HG03565 (cell line): ENCODE measurements around the gene GGNBP2.
"Not testable (repeated sequence)": the region's sequence is repeated elsewhere in the genome, so short reads cannot be mapped to it uniquely, and the experiment has no call there.

Experiments used
- ATAC-seq: cut with Tn5 transposase; IDR thresholded peaks from one replicate; pipeline ENCODE4 v1.9.1; 2021; ENCODE audit warnings: mild to moderate bottlenecking, moderate library complexity; ENCODE audit not compliant: unreplicated experiment

The GGNBP2 gene

DNA sequence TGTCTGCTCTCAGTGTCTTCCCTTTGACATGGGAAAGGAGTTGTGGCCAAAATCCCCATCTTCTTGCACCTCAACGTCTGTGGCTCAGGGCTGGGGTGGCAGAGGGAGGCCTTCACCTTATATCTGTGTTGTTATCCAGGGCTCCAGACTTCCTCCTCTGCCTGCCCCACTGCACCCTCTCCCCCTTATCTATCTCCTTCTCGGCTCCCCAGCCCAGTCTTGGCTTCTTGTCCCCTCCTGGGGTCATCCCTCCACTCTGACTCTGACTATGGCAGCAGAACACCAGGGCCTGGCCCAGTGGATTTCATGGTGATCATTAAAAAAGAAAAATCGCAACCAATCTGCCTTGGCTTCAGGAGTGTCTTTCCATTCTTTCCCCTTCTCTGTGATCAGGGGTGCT lies 55.7 kb downstream of the GGNBP2 start:
- no peak for ATAC-seq

DNA sequence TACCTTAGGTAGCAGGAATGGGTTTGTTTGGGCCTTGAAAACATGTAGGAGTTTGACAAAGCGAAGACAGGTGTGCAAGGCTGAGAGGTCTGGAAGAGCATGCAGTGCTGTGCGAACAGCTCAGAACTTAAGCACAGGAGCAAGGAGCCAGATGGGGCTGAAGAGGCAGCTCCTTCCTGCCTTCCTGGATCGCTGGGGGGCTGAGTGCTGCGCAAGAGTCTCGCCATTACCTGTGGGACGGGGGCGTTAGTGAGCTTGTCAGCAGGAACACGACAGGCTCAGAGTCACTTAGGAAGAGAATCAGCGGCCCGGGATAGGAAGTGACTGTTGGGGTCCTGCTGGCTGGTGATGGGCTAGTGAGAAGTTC lies 56.2 kb downstream of the GGNBP2 start:
- no peak for ATAC-seq

DNA sequence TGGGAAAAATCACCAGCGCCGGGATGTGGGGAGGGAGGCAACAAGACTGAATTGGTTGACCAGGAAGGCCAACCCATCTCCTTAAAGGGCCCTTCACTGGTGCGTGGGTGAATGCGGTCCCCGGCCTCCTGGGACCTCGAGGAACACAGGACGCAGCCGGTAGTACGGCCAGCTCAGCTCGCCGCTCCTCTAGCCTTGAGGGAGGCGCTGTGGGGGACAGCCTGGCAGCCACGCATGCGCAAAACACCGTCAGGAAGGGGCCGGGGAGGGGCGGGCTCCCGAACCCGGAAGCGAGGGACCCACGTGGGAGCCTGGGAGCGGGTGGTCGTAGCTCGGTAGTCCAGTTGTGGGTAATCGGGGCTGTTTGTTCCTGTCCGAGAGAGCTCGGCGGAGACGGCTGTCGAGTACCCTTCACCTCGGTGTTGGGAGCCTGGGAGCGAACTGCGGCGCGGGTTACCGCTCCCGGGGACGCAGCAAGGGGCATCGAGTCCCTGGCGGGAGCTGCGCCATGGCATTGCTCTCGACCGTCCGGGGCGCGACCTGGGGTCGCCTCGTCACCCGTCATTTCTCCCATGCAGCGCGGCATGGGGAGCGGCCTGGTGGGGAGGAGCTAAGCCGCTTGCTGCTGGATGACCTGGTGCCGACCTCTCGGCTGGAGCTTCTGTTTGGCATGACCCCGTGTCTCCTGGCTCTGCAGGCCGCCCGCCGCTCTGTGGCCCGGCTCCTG lies 56.7 kb downstream of the GGNBP2 start, which contains the start of gene MRM1:
Gene MRM1, plus strand, starts transcription at position 281 of the 727 bp plus-strand sequence. Its CDS starts 228 bp downstream, at position 509.
- peak; percentile 64 for ATAC-seq

DNA sequence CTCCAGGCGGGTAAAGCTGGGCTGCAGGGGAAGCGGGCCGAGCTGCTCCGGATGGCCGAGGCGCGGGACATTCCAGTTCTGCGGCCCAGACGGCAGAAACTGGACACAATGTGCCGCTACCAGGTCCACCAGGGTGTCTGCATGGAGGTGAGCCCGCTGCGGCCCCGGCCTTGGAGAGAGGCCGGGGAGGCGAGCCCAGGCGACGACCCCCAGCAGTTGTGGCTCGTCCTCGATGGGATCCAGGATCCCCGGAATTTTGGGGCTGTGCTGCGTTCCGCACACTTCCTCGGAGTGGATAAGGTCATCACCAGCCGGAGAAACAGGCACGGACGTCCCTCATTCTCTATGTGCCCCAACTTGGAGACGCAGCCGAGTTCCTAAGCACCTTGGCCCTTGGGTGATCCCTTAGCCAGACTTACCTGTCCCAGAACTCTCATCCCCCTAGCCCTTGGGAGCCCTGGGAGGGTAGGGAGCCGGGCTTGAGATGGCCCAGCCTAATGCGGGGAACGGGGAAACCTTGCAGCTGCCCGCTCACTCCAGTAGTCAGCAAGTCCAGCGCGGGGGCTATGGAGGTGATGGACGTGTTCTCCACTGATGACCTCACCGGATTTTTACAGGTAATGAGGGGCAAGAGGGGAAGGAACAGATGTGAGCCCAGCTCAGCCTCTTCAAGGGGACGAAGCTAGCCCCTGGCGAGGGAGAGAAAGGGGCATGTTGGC lies 57.5 kb downstream of the GGNBP2 start:
- peak; percentile 11 for ATAC-seq

DNA sequence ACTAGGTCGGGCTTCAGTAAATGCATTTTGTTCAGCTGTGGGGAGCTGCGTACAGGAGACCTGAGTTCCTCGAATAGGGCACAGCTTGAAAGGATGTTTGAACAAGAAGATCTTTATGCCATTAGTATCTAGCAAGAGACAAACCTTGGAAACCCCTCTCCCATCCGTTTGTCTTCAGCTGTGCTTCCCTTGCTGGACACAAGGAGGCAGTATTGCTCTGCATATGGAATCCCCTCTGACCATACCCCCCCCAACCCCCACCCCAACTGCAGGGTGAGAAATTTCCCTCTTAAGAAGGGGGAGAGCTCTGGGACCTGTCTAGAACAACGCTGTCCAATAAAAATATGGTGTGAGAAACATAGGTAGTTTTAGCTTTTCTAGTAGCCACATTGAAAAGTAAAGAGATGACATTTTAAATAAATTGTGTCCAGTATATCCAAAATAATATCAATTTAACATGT lies 58.2 kb downstream of the GGNBP2 start:
- no peak for ATAC-seq

DNA sequence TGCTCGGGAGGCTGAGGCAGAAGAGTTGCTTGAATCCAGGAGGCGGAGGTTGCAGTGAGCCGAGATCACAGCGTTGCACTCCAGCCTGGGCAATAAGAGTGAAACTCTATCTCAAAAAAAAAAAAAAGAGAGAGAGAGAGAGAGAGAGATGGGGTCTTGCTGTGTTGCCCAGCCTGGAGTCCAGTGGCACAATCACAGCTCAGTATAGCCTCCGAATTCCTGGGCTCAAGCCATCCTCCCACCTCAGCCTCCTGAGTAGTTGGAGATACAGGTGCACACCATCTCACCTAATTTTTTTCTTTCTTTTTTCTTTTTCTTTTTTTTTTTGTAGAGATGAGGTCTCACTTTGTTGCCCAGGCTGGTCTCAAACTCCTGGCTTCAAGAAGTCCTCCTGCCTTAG lies 60.3 kb downstream of the GGNBP2 start:
- ATAC-seq = not testable (repeated sequence)

DNA sequence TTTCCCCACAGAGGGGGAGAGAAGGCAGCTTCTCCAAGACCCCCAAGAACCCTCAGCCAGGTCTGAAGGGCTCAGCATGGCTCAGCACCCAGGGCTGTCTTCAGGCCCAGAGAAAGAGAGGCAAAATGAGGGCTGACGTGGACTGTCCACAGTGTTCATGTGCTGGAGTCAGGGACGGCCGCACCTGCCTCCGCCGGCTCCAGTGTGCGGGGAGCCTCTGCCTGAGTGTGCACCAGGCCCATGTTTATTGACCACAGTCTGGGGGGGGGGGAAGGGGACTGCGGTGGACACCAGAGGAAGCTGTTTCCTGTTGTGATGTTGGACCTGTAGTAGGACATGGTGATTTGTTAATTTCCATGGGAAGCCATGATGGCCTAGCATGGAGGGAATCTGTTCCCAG lies 63.6 kb downstream of the GGNBP2 start:
- ATAC-seq = no peak

DNA sequence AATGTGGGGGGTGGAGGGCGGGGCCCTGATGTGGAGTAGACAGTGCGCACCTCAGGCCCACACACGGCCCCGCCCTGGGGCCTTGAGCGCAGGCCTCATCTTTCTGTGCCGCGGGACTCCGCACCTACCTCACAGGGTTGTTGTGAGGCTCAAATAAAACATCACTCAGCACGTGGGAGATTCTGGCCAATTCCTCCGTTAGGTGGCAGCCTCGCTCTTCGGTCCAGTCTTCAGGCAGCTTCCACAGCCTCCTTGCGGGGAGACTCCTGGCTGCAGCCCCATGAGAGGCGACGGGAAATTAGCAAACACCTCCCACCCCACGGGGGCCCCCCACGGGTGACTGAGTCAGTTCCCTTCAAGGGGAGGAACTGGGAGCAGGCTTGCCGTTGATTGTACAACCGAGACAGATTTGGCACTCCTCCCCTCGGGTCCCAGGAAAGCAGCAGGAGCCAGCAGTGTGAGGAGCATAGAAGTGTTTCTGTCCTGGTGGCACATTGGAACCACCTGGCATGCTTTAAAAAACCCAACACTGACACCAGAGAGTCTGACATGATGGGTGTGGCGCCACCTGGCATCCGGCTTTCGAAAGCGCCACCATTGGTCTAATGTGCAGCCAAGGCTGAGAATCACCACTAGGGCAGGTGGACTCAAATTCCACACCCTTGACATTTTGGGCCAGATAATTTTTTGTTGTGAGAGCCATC lies 64.2 kb downstream of the GGNBP2 start:
- no peak for ATAC-seq

DNA sequence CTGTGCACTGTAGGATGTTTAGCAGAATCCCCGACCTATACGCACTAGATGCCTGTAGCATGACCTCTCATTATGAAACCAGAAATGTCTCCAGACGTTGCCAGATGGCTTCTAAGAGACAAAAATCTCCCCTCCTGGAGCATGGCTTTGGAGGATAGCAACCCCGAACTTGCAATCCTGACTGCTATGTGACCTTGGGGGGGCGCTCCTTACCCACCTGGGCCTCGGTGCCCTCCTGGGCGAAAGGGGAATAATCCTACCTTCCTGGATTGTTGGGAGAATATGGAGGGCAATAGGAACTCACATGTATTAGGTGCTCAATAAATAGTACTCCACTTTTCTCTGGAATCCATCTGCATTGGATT lies 64.8 kb downstream of the GGNBP2 start:
- no peak for ATAC-seq

DNA sequence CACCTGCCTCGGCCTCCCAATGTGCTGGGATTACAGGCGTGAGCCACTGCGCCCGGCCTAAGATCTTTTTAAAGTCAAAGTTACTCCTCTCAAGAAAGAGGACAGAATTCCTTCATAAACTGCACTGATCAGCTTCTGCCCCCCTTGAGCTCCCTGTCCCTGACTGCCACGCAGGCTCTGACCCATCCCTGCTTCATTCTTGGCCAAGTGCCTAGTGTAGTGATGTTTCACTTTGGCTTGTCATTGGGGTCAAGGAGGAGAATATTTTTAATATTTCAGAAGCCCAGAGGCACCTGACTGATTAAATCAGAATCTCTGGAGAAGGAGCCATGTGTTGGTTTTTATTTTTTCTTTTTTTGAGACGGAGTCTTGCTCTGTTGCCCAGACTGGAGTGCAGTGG lies 65.8 kb downstream of the GGNBP2 start:
- no peak for ATAC-seq

DNA sequence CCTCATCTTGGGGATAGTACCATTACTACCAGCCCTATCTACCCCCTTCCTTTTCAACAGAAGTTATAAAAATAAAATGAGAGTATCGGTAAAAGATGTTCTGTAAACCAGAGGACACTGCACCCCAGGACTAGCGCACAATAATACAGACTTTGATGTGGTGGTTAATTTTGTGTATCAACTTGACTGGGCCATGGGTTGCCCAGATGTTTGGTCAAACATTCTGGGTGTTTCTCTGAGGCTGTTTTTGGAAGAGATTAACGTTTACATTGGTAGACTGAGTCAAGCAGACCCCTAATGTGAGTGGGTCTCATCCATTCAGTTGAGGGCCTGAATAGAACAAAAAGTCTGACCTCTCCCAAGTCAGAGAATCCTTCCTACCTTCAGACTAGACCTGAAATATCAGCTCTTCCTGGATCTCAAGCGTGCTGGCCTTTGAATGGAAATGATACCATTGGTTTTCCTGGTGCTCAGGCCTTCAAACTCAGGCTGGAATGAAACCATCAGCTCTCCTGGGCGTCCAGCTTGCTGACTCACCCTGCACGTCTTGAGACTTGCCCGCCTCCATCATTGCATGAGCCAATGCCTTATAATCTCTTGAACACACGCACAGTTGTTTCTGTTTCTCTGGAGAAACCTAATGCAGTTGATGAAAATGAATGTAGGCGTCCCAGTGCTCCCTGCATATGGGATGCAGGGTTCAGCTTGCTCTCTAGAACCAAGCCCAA lies 66.8 kb downstream of the GGNBP2 start:
- ATAC-seq = no peak

DNA sequence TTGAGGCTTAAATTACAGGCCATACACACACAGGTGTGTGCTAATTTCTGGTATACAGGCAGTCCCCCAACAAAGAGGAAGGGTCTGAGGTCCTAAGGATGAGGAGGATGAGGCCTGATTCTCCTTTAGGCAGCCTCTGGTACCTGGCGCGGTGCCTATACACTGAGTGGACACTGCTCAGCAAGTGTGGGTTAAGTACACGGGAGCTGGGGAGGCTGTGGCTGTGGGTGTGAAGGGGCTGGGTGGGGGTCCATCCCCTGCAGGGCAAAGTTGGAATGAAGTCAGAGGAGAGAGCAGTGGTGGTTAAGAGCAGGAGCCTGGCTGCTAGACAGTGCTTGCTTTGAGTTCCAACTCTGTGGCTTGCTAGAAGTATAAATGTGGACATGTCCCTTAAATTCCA lies 67.6 kb downstream of the GGNBP2 start:
- ATAC-seq = no peak

DNA sequence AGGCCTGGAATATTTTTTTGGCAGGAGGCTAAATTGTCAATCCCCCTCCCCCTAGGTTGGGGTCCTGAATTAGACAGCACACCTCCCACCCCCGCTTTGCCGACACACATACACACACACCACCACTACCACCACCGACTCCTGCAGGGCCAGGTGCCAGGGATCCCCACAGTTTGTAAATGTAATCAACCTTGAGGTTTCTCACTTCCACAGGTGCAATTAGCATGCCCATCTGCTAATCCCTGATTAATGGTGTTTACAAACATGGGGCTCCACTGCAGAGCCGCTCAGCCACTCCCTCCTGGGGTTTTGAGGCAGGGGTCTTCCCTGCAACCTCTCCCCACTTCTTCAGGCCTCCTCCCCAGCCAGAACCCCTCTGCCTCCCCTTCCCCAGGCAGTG lies 68.4 kb downstream of the GGNBP2 start:
- no peak for ATAC-seq

DNA sequence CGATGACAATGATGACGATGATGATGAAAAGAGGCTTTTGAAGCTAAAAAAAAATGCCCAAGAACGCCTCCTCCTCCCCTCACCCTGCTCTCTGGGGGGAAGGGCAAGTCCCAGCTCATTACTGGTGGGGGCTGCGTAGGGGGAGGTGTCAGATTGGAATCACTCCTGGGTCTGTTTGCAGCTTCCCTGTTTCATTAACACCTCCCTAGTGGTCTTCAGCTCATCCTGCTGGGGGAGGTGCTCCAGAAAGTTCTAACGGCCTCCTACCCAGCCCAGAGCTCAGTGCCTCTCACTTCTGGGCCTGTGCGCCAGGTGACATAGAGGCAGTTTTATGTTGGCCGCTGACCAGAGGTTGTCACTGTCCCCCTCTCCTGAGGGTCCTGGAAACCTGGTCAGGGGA lies 69.4 kb downstream of the GGNBP2 start:
- ATAC-seq = no peak

DNA sequence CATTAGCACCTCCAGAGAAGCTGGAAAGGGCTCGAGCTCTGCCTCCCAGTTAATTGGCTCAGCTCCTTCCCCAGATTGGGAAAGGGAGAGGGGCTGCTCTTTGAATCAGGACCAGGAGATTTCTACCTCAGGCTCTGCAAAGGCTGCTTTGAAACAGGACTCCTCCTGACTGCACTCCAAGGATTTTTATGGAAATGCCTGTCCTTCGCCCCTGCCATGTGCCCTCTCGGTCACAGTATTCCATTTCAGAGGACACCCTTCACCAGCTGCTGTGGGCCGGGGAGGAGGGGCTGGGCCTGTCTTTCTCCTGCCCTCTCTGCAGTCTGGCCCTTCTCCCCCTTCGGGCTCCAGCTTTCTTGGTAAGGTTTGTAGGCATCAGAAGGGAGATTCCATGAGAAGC lies 70.2 kb downstream of the GGNBP2 start:
- no peak for ATAC-seq

DNA sequence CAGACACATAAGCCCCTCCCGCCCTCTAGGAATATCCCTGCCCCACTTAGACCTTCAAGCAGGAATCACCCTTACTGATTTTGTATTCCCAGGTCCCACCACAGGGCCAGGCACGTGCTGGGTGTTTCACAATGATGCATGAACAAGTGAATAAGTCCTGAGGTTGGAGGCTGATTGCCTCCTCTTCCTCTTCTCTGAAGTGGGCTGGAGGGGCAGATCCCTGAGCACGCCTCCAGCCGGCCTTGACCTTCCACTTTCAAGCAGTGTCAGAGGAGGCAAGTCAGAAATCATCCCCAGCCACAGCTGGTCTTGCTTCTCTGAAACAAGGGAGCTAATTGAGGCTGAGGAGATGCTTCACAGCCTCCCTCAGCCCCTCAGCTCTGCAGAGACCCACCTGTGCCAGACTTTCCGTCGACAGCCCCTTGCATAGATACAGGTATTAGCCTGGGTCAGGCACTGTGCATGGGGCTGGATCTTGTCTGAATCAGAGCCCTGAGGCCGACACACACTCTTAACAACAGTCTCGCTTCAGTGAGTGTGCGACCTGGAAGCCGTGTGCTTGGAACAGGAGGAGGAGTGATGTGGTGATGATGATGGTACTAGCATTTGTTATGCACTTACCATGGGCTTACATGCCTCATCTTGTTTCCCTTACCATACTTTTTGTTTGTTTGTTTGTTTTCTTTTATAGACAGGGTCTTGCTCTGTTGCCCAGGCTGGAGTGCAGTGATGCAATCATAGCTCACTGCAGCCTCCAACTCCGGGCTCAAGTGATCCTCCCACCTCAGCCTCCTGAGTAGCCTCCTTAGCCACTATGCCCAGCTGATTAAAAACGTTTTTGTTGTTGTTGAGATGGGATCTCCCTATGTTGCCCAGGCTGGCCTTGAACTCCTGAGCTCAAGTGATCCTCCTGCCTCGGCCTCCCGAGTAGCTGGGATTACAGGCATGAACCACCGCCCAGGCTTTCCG lies 71.6 kb downstream of the GGNBP2 start:
- ATAC-seq = no peak

DNA sequence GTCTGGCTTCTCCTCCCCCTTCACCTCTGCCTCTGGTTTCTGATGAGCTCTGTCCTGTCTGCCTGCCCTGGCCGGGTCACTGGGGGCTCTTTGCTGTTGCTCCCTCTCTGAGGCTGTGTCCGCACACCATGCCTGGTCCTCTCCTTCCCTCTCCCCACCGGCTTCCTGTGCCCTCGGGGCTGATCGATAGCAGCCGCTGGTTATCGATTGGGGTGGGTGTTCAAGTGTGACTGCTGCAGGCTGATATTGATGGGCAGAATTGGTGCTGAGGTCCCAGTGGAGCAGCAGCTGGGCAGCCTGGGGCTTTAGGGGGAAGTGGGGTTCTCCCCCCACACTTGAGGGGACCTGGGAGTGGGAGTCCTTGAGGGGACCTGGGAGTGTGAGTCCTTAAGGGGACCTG lies 73.1 kb downstream of the GGNBP2 start:
- no peak for ATAC-seq

DNA sequence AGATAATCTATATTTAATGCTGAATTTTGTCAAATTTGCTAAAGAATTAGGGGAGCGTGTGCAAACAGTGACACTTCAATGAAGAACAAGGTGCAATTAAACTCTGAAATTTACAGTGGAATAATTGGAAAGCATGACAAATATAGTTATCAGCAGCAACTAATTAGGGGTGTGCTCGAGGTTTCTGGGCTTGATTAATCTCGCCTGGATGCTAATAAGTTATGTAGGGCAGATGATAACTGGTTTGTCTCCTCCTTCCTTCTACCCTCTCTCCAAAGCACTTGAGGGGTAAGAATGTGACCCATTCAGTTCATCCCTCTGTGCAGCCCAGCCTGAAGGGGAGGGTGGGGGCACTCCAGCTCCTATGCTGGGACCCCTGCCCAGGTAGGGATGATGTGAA lies 78.6 kb downstream of the GGNBP2 start:
- no peak for ATAC-seq

DNA sequence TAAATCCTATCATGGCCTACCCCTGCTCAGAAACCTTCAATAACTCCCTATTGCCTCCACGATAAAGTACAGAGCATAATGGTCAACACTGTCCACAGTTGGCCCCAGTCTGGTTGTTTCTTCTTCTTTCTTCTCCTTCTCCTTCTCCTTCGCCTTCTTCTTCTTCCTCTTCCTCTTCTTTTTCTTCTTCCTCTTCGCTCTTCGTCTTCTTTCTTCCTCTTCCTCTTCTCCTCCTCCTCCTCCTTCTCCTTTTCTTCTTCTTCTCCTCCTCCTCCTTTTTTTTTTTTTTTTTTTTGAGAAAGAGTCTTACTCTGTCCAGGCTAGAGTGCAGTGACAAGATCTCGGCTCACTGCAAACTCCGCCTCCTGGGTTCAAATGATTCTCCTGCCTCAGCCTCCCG lies 80.5 kb downstream of the GGNBP2 start:
- no peak for ATAC-seq

DNA sequence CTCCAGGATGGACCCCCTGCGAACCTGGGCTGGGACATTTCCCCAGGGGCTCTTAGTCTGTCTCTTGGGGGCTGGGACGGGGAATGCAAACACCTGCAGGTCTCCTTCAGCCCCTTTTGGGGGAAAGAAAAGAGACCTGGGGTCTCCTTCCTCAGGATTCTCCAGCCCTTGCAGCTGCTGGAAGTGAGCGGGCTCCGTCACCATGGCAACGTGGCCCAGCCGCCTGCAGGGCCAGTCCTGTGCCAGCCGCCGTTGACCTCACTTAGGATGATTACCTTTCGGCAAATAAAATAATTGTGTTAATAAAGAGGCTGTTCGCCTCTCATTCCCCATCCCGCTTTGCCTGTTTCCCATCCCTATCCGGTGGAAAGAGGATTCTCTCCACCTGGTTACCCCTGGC lies 82.4 kb downstream of the GGNBP2 start:
- ATAC-seq = no peak
